Breast epithelium (tissue), 4 donors: ENCODE data around the gene NET1. TPM values are rescaled to one million over a fixed set of nuclear protein-coding genes. Genes with fewer than 3 reads are reported as not detected.
A peak's percentile ranks its signal among the peaks of the same experiment; 100 is the strongest.

Experiments
- DNase-seq, 2 donors: peaks; one replicate each; pipeline ENCODE4 v3.0.0-alpha.2; 2019; ENCODE audit warnings: low spot score in 2 of 2
- H3K27ac ChIP-seq, 2 donors: fragments of 200-600 bp; sonication (generic) in 1 of 2; one replicate each; pipeline ENCODE4 v1.5.1; 2016 to 2019; ENCODE audit warnings: mild to moderate bottlenecking in 1 of 2
- H3K27me3 ChIP-seq, 2 donors: fragments of 200-600 bp; sonication (generic) in 1 of 2; one replicate each; pipeline versions ENCODE4 v1.5.1 to v1.6.0; 2017 to 2019; ENCODE audit warnings: control low read depth in 1 of 2, mild to moderate bottlenecking in 1 of 2
- H3K36me3 ChIP-seq: fragments of 200-600 bp; one replicate; pipeline ENCODE4 v1.5.1; 2019
- H3K4me1 ChIP-seq, 2 donors: fragments of 200-600 bp; sonication (generic); one replicate each; pipeline ENCODE4 v1.5.1; 2016 to 2019; ENCODE audit warnings: control low read depth in 1 of 2
- H3K4me3 ChIP-seq, 3 donors: fragments of 200-600 bp; sonication (generic); 1 replicate in 2 of 3; 2 replicates in 1 of 3; pipeline ENCODE4 v1.5.1; 2016 to 2019; ENCODE audit warnings: mild to moderate bottlenecking in 3 of 3, moderate library complexity in 2 of 3
- H3K9me3 ChIP-seq, 2 donors: fragments of 200-600 bp; sonication (generic) in 1 of 2; one replicate each; pipeline ENCODE4 v1.5.1; 2016 to 2019; ENCODE audit warnings: control low read depth in 1 of 2
- CTCF ChIP-seq, 3 donors: fragments of 450-650 bp; IDR thresholded peaks; one replicate each; pipeline ENCODE4 v1.5.1; 2016 to 2017; ENCODE audit warnings: antibody characterized with exemption in 3 of 3, mild to moderate bottlenecking in 3 of 3, moderate library complexity in 3 of 3
- POLR2A ChIP-seq: fragments of 450-650 bp; IDR thresholded peaks from one replicate; pipeline ENCODE4 v1.6.1; 2016; ENCODE audit warnings: antibody characterized with exemption, mild to moderate bottlenecking, moderate library complexity
- POLR2AphosphoS5 ChIP-seq, 3 donors: sonication (generic); formaldehyde crosslinking; IDR thresholded peaks; one replicate each; pipeline ENCODE4 v1.6.1; 2017; ENCODE audit warnings: antibody characterized with exemption in 3 of 3
- intact Hi-C: fragments of 100-400 bp; cut with DNase I; formaldehyde crosslinking; loops from one replicate; pipeline ENCODE4 v1.15.1; 2023; ENCODE audit warnings: low total_unique reads
- total RNA-seq, 3 donors: library from RNA; depleted of rRNA; stranded (reverse); fragments of >200 nt; gene quantifications; one replicate each; pipeline ENCODE4 v1.1.0, GENCODE V29; 2016

NET1 gene
- total RNA-seq, 3 donors from 2014 or later, result 87.2 to 179 (median 145) TPM

DNA sequence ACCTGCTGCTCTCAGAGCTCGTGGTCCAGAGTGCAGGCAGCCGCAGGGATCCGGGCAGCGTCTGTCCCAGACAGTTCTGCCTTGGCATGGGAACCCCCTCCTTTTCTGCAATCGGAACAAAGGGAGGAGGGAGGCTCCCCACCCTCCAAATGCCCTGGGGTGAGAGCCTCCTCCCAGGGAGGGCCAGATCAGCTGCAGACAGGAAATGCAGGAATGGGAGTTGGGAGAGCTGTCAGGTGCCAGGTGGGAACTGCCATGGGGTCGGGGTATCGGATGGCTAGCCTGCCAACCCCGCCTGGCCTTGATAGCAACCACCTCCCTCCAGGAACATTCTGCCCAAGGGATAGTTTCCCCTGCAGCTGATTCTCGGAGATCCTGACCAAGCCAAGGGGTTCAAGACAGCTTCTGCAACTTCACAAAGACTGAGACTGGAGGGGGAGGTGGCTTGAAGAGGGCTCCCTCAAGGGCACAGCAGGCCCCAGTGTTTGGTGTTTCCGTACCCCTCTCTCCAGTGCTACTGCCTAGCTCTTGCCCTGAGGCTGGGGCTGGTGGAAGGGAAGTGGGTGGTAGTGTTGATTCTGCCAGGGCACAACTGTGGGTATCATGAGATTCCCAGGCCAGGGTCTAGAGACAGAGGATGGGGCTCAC is 87.3 kb downstream of the NET1 start, which contains the start of gene CALML5:
TSS of gene CALML5 (minus strand) at position 78 of the 648 bp plus-strand sequence. CDS start 132 bp downstream, outside the sequence.
- no peaks in the 10 kb centered on the region for H3K27me3 ChIP-seq
- DNase-seq, result peak in 1 of 2 donors; percentile 36
- intact Hi-C loops, result loop anchor here (1.0 kb wide), 1 partner anchor 39 kb away; no protein-coding TSS in a partner anchor
- H3K36me3 ChIP-seq, result no peaks in the 10 kb centered on the region
- H3K4me1 ChIP-seq, result peaks cover 3 to 15% of the 10 kb centered on the region in 2 donors
- H3K4me3 ChIP-seq, result peak within 1 kb of the TSS in 1 of 3 donors; percentile 24
- no peak for TF ChIP-seq POLR2A
- no peak for TF ChIP-seq CTCF (IDR thresholded peaks at IDR 0.05)
- TF ChIP-seq POLR2AphosphoS5 (IDR thresholded peaks at IDR 0.05), result no peak
- H3K9me3 ChIP-seq, result no peaks in the 10 kb centered on the region
- peak within 1 kb of the TSS; percentile 52 to 70 for H3K27ac ChIP-seq

DNA sequence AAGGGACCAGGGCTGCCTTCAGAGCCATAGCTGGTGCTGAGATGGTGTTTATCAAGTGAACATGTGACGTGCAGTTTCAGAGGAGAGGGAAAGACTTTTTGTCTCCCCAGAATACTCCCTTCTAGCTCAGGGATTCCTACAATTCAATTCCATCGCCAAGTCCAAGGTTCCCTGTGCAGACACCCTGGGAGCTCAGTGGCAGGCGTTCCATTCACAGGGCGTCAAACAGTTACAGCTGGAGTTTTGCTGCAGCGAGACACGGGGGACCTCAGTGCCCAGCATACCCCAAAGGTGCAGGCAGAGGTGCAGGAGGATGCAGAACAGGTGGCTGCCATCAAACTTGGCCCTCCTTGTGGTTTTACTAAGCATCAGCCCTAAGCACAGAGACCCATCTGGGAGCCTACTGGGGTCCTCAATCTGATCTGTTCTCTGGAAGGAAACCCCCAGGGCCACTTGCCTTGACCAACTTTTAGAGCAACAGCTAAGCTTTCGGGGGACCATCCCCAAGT is 87.9 kb downstream of the NET1 start:
- Histone ChIP-seq H3K4me3 (no peak overlapping the region), H3K27ac (peak overlapping the region; percentile 48 to 70), H3K27me3 (no peaks in the 10 kb centered on the region), H3K36me3 (no peaks in the 10 kb centered on the region), H3K9me3 (no peaks in the 10 kb centered on the region), H3K4me1 (peaks cover 3 to 15% of the 10 kb centered on the region in 2 donors)
- no peak for TF ChIP-seq POLR2A
- TF ChIP-seq CTCF (IDR thresholded peaks at IDR 0.05), result no peak
- intact Hi-C loops, result no loop called here
- peak in 1 of 2 donors; percentile 15 for DNase-seq

DNA sequence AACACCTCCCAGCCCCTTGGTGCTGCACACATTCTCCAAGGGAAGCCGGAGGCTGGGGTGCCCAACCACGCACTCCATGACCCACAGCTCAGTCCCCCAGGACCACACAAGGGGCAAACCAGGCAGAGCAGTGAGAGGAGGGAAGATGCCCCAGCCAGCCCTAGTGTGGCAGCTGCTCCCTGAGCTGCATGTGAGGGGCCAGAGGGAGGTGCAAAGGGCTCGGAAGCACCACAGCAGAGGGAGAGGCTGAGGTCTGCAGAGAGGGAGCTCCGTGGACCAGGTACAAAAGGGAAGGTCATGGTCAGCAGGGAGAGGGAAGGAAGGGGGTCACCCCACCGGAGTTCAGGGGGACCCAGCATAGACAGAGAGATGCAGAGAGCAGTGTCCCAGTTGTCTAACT is 88.6 kb downstream of the NET1 start:
- intact Hi-C loops, result no loop called here
- Histone ChIP-seq H3K4me3 (no peak overlapping the region), H3K27ac (peak overlapping the region; percentile 48 to 70), H3K27me3 (no peaks in the 10 kb centered on the region), H3K4me1 (peaks cover 3 to 15% of the 10 kb centered on the region in 2 donors), H3K36me3 (no peaks in the 10 kb centered on the region), H3K9me3 (no peaks in the 10 kb centered on the region)
- TF ChIP-seq POLR2AphosphoS5 (IDR thresholded peaks at IDR 0.05) (no peak), CTCF (IDR thresholded peaks at IDR 0.05) (no peak), POLR2A (no peak)
- DNase-seq, result peak in 1 of 2 donors; percentile 45

DNA sequence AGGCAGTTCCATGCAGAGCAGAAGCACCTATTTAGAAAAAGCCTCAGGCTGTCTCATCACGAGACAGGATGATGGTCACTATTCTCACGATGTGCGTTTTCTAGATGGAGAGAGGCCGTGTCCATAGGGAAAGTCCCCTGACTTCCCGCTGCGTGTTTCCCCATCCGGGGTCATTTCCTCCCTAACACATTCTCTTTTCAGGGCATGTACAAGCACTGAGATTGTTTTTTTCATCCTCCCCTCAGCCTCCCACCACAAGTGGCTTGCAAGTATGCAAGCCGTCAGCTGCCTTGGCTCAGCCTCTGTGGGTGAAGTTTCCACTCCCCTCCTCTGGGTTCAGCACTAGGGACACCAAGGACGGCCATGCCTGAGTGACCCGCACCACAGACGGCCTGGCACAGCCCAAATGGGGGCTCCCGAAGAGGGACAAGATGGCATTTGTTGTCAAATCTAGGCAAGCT is 89.7 kb downstream of the NET1 start:
- no peaks in the 10 kb centered on the region for H3K9me3 ChIP-seq
- no peak for TF ChIP-seq POLR2A
- TF ChIP-seq POLR2AphosphoS5 (IDR thresholded peaks at IDR 0.05), result no peak
- no peak for TF ChIP-seq CTCF (IDR thresholded peaks at IDR 0.05)
- DNase-seq, result no peak
- peak overlapping the region; percentile 55 to 64 for H3K27ac ChIP-seq
- H3K4me3 ChIP-seq, result no peak overlapping the region
- no peaks in the 10 kb centered on the region for H3K27me3 ChIP-seq
- intact Hi-C loops, result no loop called here
- peaks cover 3 to 15% of the 10 kb centered on the region in 2 donors for H3K4me1 ChIP-seq
- H3K36me3 ChIP-seq, result no peaks in the 10 kb centered on the region
